D721Med (cell line): ENCODE results near the gene VPS35L.

Experiments used
- DNase-seq: peaks from one replicate; pipeline ENCODE4 v3.0.0; 2011; ENCODE audit warnings: low spot score; ENCODE audit not compliant: insufficient read length
- FAIRE-seq: peaks from 2 replicates; lab custom pipeline; 2011; peaks lifted over from hg19 to GRCh38; lab: Jason Lieb, UNC
- TF ChIP-seq, protein P1 (sequence below): IDR thresholded peaks from 2 replicates; pipeline ENCODE4 v1.5.1; 2012; ENCODE audit warnings: mild to moderate bottlenecking, control low read depth; ENCODE audit not compliant: insufficient read depth; ENCODE audit errors: missing control alignments

VPS35L gene

DNA sequence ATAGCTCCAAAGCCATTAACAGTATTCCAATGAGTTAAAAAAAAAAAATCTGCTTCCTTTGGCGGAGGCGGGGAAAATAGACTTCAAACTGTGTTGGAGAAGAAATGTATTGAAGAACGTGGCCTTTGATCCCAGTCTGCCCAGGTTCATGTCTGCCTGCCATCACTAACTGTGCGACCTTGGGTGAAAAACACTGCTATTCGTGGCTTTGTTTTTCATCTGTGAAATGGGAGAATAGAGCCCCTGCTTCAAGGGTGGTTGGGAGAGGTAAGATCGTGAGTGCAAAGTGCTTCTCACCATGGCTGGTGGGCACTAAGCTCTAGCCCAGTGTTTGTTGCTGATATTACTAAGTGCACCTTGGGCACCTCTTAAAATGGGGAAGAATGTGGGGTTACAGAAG, 69.5 kb downstream of the VPS35L start:
- TF ChIP-seq, protein P1, sequence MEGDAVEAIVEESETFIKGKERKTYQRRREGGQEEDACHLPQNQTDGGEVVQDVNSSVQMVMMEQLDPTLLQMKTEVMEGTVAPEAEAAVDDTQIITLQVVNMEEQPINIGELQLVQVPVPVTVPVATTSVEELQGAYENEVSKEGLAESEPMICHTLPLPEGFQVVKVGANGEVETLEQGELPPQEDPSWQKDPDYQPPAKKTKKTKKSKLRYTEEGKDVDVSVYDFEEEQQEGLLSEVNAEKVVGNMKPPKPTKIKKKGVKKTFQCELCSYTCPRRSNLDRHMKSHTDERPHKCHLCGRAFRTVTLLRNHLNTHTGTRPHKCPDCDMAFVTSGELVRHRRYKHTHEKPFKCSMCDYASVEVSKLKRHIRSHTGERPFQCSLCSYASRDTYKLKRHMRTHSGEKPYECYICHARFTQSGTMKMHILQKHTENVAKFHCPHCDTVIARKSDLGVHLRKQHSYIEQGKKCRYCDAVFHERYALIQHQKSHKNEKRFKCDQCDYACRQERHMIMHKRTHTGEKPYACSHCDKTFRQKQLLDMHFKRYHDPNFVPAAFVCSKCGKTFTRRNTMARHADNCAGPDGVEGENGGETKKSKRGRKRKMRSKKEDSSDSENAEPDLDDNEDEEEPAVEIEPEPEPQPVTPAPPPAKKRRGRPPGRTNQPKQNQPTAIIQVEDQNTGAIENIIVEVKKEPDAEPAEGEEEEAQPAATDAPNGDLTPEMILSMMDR = no peak
- DNase-seq (no peak), FAIRE-seq (no peak)

DNA sequence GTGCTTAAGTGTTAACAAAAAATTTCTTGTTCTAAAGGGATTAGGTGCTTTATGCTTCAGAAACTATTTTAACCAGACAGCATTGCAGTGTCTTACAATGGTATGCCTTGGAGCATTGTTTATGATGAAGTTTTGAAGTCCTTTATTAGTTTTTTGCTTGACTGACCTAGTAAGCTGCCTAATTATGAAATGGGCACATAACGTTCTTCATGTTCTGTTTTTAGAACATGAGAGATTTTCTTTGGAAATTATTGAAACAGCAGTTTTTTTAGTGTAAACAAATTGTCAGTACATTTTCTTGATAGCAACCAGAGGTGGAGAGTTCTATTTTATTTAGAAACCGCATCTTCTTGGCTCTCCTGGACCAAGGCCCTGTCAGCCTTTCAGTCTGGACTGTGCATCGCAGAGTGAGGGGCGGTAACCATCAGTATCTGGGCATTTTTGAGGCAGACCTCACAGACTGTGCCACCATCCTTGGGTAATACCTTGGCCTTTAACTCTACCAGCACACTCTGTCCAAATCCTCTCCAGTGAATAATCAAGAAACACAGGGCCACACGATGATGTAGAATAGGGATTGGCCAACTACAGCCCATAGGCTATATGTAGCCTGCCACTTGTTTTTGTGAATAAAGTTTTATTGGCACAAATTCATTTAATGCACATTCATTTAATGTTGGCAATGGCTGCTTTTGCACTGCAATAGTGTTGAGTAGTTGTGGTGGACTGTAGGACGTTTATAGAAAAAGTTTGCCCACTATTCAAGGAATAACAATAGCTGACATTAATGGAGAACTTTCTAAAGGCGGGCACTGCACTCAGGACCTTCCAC, 81.1 kb downstream of the VPS35L start:
- TF ChIP-seq, protein P1 = no peak
- DNase-seq (no peak), FAIRE-seq (no peak)

DNA sequence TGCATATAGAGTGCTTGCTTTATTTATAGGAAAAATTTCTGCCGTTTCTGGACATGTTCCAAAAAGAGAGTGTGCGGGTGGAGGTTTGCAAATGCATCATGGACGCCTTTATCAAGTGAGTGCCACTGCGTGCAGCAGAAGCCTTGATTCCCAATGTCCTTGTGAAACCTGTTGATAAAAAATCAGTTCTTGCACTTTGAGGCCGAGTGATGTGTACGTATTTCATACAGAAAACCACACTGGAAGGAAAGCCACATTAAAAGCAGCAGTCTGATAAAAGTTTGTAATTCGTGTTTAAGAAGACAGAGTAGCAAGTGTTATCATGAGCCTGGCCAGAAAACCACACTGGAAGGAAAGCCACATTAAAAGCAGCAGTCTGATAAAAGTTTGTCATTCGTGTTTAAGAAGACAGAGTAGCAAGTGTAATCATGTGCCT, 84.5 kb downstream of the VPS35L start:
- DNase-seq = no peak
- TF ChIP-seq, protein P1 = no peak
- no peak for FAIRE-seq

DNA sequence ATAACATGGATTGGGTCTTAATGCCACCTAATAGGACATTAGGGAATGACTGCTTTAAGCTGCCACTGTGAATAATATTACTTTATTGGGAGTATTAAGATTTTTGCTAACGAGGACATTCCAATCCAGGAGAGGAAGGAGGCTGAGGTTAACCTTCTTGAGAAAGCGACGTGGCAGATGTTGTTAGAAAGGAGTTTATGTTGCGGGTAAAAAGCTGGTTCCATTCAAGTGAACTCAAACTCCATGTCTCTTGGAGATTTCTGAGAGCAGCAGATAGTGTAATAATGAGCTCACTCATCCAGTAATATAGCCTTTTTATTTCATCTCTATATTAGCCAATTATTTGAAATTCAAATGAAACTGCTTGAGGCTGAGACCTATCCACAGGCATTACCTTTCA, 87.0 kb downstream of the VPS35L start:
- TF ChIP-seq, protein P1 = no peak
- DNase-seq (no peak), FAIRE-seq (no peak)

DNA sequence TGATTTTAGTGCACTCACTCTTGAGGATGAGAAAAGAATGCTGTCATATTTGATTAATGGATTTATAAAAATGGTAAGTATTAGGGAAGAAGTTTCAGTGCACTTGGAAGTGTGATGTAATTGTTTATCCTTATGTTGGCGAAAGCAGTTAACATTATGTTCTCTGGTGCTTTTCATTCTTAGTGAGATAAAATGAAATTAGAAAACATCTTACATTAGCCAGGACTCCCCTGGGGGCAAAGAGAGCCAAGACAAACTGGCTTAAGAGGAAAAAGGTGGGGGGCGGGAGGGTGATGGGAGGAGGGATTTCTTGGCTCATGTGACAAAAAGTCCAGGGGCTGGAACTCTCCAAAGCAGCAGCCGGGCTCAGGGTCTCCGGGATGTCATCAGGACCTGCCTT, 89.4 kb downstream of the VPS35L start:
- DNase-seq (no peak), FAIRE-seq (no peak)
- TF ChIP-seq, protein P1 = no peak

DNA sequence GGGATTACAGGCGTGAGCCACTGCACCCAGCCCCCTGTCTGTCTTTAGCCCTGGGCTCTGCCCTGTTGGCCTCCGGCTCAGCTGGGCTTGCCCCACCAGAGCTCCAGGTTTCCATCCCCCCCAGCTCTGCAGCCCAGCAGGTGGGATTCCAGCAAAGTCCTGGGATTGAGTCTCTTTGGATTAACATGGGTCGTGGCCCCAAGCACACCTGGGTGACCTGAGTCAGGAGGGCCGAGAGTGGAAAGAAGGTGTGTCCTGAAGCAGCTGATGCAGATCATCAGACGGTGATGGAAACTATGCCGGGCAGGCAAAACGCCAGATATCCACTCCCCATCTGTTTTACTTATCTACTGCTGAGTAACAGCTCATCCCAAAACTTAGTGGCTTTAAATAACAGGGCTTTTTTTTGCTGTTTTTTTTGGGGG, 90.1 kb downstream of the VPS35L start:
- TF ChIP-seq, protein P1 = no peak
- DNase-seq (no peak), FAIRE-seq (no peak)

DNA sequence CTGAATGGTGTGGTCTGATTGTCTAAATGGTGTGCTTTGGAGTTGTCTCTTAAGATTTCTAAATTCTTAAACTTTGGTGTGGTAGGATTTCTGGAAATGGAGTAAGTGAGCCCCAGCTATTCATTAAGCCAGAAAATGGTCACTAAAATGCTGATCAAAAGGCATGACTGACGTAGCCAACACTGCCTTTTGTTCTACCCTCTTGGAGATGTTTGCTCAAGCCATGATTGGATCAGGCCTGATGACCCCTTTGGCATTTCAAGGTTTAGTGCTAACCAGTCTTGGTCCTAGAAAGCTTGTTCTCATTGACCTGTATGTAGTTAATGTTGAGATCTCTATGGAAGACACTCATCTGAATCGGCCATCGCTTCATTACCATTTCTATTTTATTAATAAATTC, 94.5 kb downstream of the VPS35L start:
- FAIRE-seq (no peak), DNase-seq (no peak)
- TF ChIP-seq, protein P1 = no peak
